Measurements from ENCODE around the gene SH2D5. TPM values are rescaled to one million over a fixed set of nuclear protein-coding genes. Genes with fewer than 3 reads are reported as not detected.

SH2D5 gene
- total RNA-seq, 1 experiment from 2014 or later = 10.4 TPM

DNA sequence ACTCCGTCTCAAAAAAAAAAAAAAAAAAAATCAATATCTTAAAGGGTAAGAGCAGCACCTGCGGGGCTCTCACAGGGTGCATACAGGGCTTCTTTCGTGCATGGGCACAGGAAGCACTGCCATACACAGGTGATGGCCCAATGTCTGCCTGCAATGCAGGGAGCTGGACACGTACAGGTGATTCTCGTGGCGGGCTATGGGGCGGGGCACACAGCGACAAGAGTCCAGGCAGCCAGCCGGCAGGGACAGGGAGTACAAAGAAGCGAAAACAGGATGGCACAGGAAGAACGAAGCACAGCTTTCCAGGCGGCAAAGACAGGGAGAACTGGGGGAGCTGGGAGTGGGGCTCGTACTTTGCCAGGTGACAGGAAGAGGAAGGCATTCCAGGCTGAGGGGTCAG is 16.3 kb downstream of the SH2D5 start (continued):
- TF ChIP-seq, protein P1, sequence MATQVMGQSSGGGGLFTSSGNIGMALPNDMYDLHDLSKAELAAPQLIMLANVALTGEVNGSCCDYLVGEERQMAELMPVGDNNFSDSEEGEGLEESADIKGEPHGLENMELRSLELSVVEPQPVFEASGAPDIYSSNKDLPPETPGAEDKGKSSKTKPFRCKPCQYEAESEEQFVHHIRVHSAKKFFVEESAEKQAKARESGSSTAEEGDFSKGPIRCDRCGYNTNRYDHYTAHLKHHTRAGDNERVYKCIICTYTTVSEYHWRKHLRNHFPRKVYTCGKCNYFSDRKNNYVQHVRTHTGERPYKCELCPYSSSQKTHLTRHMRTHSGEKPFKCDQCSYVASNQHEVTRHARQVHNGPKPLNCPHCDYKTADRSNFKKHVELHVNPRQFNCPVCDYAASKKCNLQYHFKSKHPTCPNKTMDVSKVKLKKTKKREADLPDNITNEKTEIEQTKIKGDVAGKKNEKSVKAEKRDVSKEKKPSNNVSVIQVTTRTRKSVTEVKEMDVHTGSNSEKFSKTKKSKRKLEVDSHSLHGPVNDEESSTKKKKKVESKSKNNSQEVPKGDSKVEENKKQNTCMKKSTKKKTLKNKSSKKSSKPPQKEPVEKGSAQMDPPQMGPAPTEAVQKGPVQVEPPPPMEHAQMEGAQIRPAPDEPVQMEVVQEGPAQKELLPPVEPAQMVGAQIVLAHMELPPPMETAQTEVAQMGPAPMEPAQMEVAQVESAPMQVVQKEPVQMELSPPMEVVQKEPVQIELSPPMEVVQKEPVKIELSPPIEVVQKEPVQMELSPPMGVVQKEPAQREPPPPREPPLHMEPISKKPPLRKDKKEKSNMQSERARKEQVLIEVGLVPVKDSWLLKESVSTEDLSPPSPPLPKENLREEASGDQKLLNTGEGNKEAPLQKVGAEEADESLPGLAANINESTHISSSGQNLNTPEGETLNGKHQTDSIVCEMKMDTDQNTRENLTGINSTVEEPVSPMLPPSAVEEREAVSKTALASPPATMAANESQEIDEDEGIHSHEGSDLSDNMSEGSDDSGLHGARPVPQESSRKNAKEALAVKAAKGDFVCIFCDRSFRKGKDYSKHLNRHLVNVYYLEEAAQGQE (IDR thresholded peaks at IDR 0.05; ENCODE audit: low read depth) = no peak
- no peak for TF ChIP-seq CEBPB (IDR thresholded peaks at IDR 0.05; ENCODE audit: low read depth)
- no peak for TF ChIP-seq ELF1 (IDR thresholded peaks at IDR 0.05; ENCODE audit: borderline replicate concordance, low read depth)
- TF ChIP-seq, protein P2, sequence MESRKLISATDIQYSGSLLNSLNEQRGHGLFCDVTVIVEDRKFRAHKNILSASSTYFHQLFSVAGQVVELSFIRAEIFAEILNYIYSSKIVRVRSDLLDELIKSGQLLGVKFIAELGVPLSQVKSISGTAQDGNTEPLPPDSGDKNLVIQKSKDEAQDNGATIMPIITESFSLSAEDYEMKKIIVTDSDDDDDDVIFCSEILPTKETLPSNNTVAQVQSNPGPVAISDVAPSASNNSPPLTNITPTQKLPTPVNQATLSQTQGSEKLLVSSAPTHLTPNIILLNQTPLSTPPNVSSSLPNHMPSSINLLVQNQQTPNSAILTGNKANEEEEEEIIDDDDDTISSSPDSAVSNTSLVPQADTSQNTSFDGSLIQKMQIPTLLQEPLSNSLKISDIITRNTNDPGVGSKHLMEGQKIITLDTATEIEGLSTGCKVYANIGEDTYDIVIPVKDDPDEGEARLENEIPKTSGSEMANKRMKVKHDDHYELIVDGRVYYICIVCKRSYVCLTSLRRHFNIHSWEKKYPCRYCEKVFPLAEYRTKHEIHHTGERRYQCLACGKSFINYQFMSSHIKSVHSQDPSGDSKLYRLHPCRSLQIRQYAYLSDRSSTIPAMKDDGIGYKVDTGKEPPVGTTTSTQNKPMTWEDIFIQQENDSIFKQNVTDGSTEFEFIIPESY (IDR thresholded peaks at IDR 0.05; ENCODE audit: extremely low read depth, insufficient replicate concordance, low read length) = no peak

DNA sequence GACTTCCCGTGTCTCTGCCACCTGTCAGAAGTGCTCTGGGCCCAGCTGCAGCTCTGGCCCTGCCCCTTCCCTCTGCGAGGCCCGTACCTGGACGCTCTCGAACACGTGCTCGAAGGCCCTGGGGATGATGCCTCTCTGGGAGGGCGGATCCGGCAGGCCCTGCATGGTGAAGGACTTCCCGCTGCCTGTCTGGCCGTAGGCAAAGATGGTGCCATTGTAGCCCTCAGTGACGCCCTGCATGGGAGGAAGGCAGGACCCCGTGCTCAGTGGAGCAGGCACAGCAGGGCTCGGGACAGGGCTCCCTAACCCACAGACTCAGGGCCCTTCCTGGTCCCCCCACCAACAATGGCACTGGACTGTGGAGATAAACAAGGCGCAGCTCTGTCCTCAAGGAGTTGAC is 17.1 kb downstream of the SH2D5 start:
- Histone ChIP-seq H3K9me2 (ENCODE audit: insufficient read depth) (no peaks in the 10 kb centered on the region), H3K36me3 (ENCODE audit: control insufficient read depth in 1 of 2, insufficient read depth in 2 of 2, low read length in 2 of 2) (no peaks in the 10 kb centered on the region), H2AFZ (ENCODE audit: low read depth, low read length, poor library complexity, severe bottlenecking) (no peak overlapping the region), H3K79me2 (ENCODE audit: insufficient read depth, low read length) (no peaks in the 10 kb centered on the region), H3K27me3 (ENCODE audit: insufficient read depth, low read length) (no peaks in the 10 kb centered on the region), H3K4me3 (replicated peaks in 1 of 2; ENCODE audit: low read depth in 1 of 2, low read length in 2 of 2) (no peak overlapping the region), H3K4me1 (ENCODE audit: control insufficient read depth in 1 of 2, insufficient read depth in 2 of 2, low read length in 2 of 2) (peaks cover 2 to 10% of the 10 kb centered on the region in 2 experiments; a peak in 3 of 4 replicates), H3K4me2 (ENCODE audit: low read length) (no peak overlapping the region), H3K9me3 (ENCODE audit: control insufficient read depth in 1 of 2, insufficient read depth in 1 of 2, low read depth in 1 of 2, low read length in 2 of 2) (no peaks in the 10 kb centered on the region), H3K27ac (ENCODE audit: low read depth, low read length) (no peak overlapping the region), H4K20me1 (ENCODE audit: insufficient read depth) (no peaks in the 10 kb centered on the region), H3K9ac (ENCODE audit: low read length) (no peak overlapping the region)
- intact Hi-C loops (cut with micrococcal nuclease) = no loop called here
- BruUV-seq (replicated peaks) = no TSS peak
- CTCF ChIA-PET = no interaction called here
- no peak for DNase-seq (ENCODE audit: low read depth, low spot score)
- TF ChIP-seq FOSL1 (IDR thresholded peaks at IDR 0.05; ENCODE audit: low read depth) (no peak), EZH2phosphoT487 (IDR thresholded peaks at IDR 0.05; ENCODE audit: borderline replicate concordance) (no peak), YY1 (IDR thresholded peaks at IDR 0.05; ENCODE audit: extremely low read depth, insufficient replicate concordance, low read depth, low read length) (no peak), ELF1 (IDR thresholded peaks at IDR 0.05; ENCODE audit: borderline replicate concordance, low read depth) (no peak), SIN3A (IDR thresholded peaks at IDR 0.05; ENCODE audit: low read depth) (no peak), POLR2AphosphoS5 (IDR thresholded peaks at IDR 0.05; ENCODE audit: low read depth, low read length) (no peak), SP1 (IDR thresholded peaks at IDR 0.05; ENCODE audit: low read depth) (no peak)
- TF ChIP-seq, protein P2 (IDR thresholded peaks at IDR 0.05; ENCODE audit: extremely low read depth, insufficient replicate concordance, low read length) = no peak
- POLR2A ChIA-PET = no interaction called here
- RAD21 ChIA-PET (ENCODE audit: low non-redundant PET in 1 of 2, low total read pairs in 2 of 2, uncharacterized antibody in 2 of 2, unreplicated experiment in 2 of 2) = no interaction called here
- ATAC-seq = no peak
